ENCODE results near the gene ASF1A.

GRCh38 chr6:118856301-118856700, 37.7 kb upstream of the ASF1A start:
- TF ChIP-seq SIX5 (IDR thresholded peaks at IDR 0.05; ENCODE audit: low read depth, low read length, severe bottlenecking) = no peak
- TF ChIP-seq PML (IDR thresholded peaks at IDR 0.05; ENCODE audit: low read length) = no peak
- no peak for TF ChIP-seq MAX (IDR thresholded peaks at IDR 0.05; ENCODE audit: low read depth, low read length)
- TF ChIP-seq JUNB (IDR thresholded peaks at IDR 0.05) = no peak
- TF ChIP-seq CTCF (IDR thresholded peaks at IDR 0.05 in 2 of 3, conservative IDR thresholded peaks at IDR 0.05 in 1 of 3; ENCODE audit: control insufficient read depth in 2 of 3, extremely low read depth in 1 of 3, insufficient read depth in 1 of 3, low read depth in 3 of 3, low read length in 3 of 3) = no peak
- no peak for TF ChIP-seq GATAD2B (conservative IDR thresholded peaks at IDR 0.05; ENCODE audit: low read depth)
- no peak for TF ChIP-seq YY1 (IDR thresholded peaks at IDR 0.05; ENCODE audit: low read depth, low read length)

Measured in GM12878 (cell line).